ENCODE results near the gene GOLM1.

GRCh38 chr9:86069206-86069869 lies 30.0 kb downstream of the GOLM1 start:
- TF ChIP-seq YY1 (IDR thresholded peaks at IDR 0.05; ENCODE audit: insufficient read depth, insufficient read length) (no peak), ZNF274 (IDR thresholded peaks at IDR 0.05; ENCODE audit: low read depth, low read length) (no peak), SUZ12 (IDR thresholded peaks at IDR 0.05; ENCODE audit: extremely low read depth, insufficient read depth, insufficient read length) (no peak)
